SU-DHL-6 (cell line): ENCODE data around the gene DPY19L1.

Experiments
- EZH2phosphoT487 ChIP-seq: fragments of 200-600 bp; sonication (generic), shearing (Covaris generic); conservative IDR thresholded peaks from 2 replicates; pipeline ENCODE4 v1.6.1; 2018; ENCODE audit warnings: mild to moderate bottlenecking, antibody characterized with exemption, low read length, moderate library complexity, mixed read lengths
- TF ChIP-seq, protein P1 (sequence below): fragments of 200-600 bp; sonication (generic); IDR thresholded peaks from one replicate; pipeline ENCODE4 v1.5.1; 2017; ENCODE audit warnings: antibody characterized with exemption, mild to moderate bottlenecking, low read length, moderate library complexity; ENCODE audit not compliant: insufficient read depth, poor library complexity, severe bottlenecking

DNA sequence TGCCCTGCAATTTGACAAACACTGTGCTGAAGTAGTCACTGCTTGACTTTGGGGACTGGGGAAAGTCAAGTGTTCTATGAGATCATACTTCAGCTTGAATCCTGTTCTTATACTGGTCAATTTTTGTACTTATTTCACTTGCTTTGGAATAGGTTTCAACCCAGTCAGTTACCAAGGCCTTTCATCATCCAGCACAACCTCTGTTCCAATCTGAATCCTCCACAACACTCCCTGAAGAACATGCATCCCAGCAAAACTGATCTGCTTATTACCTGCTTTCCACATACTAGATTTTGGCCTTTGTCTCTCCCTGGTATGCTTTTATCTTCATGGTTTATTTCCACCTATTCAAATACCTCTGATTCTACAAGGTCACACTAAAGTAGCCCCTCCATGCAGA is 29.5 kb downstream of the DPY19L1 start:
- TF ChIP-seq, protein P1, sequence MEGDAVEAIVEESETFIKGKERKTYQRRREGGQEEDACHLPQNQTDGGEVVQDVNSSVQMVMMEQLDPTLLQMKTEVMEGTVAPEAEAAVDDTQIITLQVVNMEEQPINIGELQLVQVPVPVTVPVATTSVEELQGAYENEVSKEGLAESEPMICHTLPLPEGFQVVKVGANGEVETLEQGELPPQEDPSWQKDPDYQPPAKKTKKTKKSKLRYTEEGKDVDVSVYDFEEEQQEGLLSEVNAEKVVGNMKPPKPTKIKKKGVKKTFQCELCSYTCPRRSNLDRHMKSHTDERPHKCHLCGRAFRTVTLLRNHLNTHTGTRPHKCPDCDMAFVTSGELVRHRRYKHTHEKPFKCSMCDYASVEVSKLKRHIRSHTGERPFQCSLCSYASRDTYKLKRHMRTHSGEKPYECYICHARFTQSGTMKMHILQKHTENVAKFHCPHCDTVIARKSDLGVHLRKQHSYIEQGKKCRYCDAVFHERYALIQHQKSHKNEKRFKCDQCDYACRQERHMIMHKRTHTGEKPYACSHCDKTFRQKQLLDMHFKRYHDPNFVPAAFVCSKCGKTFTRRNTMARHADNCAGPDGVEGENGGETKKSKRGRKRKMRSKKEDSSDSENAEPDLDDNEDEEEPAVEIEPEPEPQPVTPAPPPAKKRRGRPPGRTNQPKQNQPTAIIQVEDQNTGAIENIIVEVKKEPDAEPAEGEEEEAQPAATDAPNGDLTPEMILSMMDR, result no peak
- no peak for TF ChIP-seq EZH2phosphoT487
